Thyroid gland (tissue), 4 donors: ENCODE results near the gene CCDC92.

Experiments used
- CTCF ChIP-seq, 6 experiments: fragments of 200-600 bp in 3 of 6; fragments of 450-650 bp in 3 of 6; sonication (generic) in 3 of 6; IDR thresholded peaks; one replicate each; pipeline ENCODE4 v1.5.1; 2016 to 2019; ENCODE audit warnings: antibody characterized with exemption in 6 of 6, mild to moderate bottlenecking in 2 of 6, inconsistent platforms in 1 of 6, moderate library complexity in 1 of 6
- POLR2A ChIP-seq, 2 donors: fragments of 450-650 bp; IDR thresholded peaks; one replicate each; pipeline ENCODE4 v1.6.1; 2017; ENCODE audit warnings: antibody characterized with exemption in 2 of 2, mild to moderate bottlenecking in 2 of 2, moderate library complexity in 1 of 2

DNA sequence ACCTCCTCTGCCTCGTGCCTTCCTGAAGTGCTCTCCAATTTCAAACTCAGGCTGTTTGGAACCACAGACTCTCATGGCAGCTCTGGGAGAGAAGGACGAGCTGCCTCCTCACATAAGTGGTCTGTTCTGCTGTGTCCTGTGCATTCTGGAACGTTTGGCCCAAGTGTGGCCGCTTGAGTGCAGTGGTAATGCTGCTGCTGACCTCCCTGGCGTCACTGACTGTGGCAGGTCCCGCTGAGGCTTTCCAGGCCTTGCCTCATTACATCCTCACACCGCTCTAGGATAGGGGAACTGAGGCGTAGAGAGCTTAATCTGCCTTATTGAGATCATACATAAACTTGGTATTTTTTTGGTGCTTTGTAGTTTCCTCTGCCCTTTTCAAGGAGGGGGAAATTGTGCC lies 14.2 kb downstream of the CCDC92 start:
- TF ChIP-seq POLR2A (IDR thresholded peaks at IDR 0.05) (no peak), CTCF (IDR thresholded peaks at IDR 0.05) (no peak)
